HG02588 (cell line): Measurements from ENCODE around the gene LTV1.
"Not testable (repeated sequence)": the region's sequence is repeated elsewhere in the genome, so short reads cannot be mapped to it uniquely, and the experiment has no call there.

Experiments used
- ATAC-seq: cut with Tn5 transposase; IDR thresholded peaks from one replicate; pipeline ENCODE4 v1.9.1; 2021; ENCODE audit warnings: mild to moderate bottlenecking, moderate library complexity; ENCODE audit not compliant: unreplicated experiment

LTV1 gene

DNA sequence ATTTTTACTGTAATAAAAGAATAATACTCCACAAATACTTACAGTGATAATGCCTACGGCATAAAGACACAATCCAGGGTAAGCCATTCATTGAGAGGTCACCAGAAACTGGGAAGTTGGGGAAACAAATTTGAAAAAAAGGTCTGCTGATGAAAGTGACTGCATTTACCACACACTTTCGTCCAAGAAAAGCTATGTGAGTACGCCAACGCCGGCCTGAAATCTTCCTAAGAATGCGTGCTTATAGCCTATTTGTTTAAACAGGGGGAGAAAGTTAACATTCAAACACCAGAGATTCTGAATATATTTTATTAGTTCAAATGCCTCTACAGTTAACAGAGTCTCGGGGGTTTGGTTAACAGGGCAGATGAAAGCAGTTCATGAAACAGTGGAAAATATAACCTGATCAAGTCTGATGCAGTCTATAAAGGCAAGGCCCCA lies 657 bp upstream of the LTV1 start:
- no peak for ATAC-seq

DNA sequence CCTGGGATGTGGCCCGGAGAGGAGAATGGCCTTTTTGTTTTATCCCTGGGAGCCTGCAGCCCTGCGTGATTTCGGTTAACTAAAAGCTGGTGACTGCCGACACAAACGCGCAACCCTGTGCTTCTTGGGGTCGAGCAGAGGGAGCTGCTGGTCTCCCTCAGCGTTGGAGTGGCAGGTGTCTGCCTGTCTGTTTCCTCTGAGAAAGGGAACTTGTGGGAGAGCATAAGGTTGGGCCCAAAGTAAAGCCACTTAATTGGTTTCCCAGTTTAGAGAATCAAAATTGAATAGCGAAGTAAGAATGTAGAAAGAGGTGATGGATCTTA lies 500 bp downstream of the LTV1 start:
- no peak for ATAC-seq

DNA sequence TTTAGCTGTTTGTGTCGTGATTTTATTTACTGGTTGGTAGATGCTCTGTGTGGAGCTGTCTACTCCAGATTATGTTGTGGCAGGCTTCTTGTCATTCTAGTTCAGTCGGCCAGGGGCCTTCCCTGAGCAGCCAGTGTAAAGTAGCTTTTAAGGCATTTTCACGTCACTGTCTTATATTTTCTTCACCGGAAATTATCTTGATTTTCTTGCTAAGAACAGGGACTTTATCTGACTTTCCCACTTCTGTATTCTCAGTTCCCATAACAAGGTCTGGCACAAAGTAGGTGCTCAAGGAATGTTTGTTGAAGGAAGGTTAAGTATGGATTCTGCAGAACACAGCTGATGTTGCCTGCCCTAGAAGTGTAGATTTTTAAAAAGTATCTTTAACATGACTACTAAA lies 868 bp downstream of the LTV1 start:
- ATAC-seq: no peak

DNA sequence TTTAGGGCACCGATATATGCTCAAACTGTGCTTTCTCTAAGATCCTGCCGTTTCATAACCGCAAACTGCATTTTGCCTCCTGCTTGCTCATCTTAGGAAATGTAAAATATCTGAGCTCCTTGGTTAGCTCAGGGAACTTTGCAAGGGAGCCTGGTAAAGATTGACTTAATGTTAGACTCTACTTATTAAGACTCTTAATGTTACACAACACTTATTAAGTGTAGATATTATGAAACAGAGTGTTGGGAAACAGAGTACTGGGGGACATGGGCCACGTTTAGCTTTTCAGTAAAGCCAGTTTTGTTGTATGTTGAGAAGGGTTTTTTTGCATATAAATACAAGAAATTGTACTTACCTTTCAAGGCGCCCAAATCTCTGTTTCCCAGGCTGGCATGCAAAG lies 1.9 kb downstream of the LTV1 start:
- ATAC-seq: no peak

DNA sequence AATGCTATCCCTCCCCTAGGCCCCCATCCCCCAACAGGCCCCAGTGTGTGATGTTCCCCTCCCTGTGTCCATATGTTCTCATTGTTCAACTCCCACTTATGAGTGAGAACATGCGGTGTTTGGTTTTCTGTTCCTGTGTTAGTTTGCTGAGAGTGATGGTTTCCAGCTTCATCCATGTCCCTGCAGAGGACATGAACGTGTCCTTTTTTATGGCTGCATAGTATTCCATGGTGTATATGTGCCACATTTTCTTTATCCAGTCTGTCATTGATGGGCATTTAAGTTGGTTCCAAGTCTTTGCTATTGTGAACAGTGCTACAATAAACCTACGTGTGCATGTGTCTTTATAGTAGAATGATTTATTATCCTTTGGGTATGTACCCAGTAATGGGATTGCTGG lies 8.6 kb downstream of the LTV1 start:
- ATAC-seq: not testable (repeated sequence)

DNA sequence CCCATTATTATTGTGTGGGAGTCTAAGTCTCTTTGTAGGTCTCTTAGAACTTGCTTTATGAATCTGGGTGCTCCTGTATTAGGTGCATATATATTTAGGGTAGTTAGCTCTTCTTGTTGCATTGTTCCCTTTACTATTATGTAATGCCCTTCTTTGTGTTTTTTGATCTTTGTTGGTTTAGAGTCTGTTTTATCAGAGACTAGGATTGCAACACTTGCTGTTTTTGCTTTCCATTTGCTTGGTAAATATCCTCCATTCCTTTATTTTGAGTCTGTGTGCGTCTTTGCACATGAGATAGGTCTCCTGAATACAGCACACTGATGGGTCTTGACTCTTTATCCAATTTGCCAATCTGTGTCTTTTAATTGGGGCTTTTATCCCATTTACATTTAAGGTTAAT lies 11.9 kb downstream of the LTV1 start:
- ATAC-seq: not testable (repeated sequence)

DNA sequence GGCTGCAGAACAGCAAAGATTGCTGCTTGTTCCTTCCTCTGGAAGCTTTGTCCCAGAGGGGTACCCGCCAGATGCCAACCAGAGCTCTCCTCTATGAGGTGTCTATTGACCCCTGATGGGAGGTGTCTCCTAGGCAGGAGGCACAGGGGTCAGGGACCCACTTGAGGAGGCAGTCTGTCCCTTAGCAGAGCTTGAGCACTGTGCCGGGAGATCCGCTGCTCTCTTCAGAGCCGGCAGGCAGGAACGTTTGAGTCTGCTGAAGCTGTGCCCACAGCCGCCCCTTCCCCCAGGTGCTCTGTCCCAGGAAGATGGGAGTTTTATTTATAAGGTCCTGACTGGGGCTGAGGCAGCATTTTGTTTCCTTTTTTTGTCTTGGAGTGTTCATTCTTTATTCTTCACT lies 13.6 kb downstream of the LTV1 start:
- not testable (repeated sequence) for ATAC-seq

DNA sequence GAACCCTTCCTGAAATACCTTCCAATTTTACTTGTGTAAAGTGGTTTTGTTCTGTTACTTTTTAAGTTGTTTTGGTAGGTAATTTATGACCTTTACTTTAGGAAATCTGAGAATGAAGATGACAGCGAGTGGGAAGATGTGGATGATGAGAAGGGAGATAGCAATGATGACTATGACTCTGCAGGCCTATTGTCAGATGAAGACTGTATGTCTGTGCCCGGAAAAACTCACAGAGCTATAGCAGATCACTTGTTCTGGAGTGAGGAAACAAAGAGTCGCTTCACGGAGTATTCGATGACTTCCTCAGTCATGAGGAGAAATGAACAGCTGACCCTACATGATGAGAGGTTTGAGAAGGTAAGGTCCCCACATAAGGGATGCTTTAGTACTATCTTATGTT lies 14.5 kb downstream of the LTV1 start:
- no peak for ATAC-seq

DNA sequence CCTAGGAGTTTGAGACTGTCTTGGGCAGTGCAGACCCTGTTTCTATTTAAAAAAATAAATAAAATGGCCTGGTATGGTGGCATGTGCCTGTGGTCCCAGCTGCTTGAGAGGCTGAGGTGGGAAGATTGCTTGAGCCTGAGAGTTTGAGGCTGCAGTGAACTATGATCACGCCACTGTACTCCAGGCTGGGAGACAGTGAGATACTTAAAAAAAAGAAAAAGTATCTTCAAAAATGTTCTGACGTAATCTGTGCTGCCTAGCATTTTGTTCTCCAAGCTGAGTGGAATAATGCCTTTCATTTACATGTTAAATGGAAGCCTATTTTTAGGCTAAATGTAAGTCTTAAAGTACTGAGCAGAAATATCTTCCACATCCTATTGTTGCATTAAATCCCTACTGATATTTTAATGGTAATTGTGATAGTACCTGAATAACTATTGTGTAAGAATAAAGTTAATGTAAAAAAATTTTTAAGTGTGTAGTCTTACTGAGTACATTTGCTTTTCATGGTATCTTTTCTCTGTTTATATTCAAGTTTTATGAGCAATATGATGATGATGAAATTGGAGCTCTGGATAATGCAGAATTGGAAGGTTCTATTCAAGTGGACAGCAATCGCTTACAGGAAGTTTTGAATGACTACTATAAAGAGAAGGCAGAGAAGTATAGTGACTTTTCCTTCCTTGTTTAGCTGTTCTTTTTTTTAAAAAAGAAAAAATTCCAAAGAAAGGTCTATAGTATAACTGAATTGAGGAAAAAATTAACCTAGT lies 16.9 kb downstream of the LTV1 start:
- no peak for ATAC-seq

DNA sequence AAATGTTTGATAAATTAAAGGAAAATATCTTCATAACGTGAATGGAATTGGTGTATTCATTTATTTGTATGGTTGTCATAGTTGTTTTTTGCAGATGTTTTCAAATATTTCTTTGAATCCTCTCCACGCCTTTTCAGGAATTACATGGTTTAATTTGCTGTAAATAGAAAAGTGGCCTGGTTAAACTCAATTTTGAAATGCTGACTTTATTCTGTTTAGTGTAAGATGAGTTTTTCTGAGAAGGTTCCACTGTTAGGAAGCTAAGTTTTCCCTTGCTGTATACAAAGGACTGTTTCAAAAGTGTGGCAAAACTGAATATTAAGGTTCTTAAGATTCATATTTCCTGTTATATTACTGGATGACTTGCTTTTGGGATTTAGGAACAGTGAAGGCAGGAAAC lies 20.6 kb downstream of the LTV1 start:
- no peak for ATAC-seq

DNA sequence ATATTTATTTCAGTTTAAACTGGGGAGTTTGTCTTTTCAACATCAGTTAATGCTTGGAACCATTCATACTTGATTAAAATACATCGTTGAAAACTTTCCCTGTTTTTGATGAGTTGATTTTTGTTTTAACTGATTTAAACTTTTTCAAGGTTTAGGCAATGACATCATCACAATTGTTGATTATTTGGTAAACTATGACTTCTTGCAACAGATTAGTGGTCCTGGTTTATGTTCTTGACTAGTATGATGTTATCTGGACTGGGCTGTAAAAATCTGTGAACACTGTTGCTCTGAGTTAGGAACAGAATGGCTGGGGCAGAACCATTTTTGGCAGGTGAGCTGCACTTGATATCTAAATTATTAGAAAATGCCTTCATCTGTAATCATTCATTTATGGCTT lies 21.1 kb downstream of the LTV1 start, which contains the start of gene ZC2HC1B:
Gene ZC2HC1B, plus strand, starts transcription at position 241 of the 400 bp plus-strand sequence. Its CDS starts 66 bp downstream, at position 307.
- no peak for ATAC-seq

DNA sequence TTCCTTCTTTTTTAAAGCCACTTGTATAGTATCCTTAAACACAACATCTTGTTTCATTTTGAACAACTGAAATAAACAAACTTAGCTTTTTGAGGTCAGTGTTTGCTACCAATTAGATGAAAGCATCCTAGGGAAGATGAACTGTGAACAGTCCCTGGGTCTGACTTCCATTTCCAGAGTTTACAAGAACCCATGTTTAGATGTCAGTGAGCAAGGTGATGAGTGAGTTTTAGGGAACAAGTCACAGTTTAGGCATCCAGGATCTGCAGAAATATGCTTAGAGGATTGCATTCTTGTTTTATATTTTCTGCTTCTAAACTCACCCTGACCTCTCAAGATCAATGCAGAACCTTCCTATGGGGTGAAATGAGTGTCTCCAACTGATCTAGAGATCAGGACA lies 24.1 kb downstream of the LTV1 start:
- ATAC-seq: no peak

DNA sequence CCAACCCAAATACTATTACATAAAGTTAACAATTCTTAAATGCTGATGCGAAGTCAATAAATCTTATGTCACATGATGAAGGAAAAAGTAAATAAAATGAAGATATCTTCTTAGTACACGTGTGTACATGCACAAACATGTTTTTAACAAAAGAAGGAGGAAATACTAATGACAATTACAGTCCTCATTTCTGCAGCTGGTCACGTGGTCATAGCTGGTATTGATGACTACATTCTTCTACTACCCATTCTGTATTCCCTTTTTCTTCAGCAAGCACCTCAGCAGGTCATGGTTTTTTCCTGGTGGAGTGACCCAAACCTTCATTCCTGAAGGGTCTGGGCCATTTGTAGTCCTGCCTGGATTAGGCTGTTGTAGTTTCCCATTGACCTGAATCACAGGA lies 25.7 kb downstream of the LTV1 start:
- ATAC-seq: not testable (repeated sequence)

DNA sequence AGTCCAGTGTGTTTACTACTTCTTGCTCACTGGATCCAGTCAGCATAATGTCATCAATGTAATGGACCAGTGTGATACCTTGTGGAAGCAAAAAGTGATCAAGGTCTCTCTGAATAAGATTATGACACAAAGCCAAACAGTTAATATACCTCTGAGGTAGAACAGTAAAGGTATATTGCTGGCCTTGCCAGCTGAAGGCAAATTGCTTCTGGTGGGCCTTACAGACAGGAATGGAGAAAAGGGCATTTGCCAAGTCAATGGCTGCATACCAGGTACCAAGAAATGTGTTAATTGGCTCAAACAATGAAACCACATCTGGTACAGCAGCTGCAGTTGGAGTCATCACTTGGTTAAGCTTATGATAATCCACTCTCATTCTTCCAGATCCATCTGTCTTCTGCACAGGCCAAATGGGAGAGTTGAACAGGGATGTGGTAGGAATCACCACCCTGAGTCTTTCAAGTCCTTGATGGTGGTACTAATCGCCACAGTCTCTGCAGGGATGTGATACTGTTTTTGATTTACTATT lies 28.1 kb downstream of the LTV1 start:
- ATAC-seq: not testable (repeated sequence)

DNA sequence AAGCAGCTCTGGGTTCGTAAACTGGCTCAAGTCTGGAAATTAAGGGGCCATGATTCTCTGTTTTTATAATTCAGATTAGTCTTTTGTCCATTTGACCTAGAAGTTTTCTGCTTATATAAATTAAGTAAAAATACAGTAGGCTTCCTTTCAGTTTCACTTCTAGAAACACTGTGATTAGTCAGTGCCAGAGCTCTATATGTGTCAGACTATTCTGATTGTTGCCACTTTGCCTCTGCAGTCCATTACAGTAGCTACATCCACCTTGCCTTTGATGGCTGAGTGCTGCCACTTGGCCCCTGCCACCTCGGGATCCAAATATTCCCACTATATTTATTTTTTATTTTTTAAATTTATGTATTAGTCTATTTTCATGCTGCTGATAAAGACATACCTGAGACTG lies 29.1 kb downstream of the LTV1 start:
- ATAC-seq: peak; percentile 87

DNA sequence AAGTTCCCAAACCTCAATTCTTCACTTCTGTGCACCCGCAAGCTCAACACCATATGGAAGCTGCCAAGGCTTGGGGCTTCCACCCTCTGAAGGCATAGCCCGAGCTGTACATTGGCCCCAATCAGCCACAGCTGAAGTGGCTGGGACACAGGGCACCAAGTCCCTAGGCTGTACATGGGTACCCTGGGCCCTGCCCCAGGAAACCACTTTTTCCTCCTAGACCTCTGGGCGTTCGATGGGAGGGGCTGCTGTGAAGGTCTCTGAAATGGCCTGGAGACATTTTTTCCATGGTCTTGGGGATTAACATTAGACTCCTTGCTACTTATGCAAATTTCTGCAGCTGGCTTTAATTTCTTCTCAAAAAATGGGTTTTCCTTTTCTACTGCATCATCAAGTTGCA lies 30.5 kb downstream of the LTV1 start:
- not testable (repeated sequence) for ATAC-seq

DNA sequence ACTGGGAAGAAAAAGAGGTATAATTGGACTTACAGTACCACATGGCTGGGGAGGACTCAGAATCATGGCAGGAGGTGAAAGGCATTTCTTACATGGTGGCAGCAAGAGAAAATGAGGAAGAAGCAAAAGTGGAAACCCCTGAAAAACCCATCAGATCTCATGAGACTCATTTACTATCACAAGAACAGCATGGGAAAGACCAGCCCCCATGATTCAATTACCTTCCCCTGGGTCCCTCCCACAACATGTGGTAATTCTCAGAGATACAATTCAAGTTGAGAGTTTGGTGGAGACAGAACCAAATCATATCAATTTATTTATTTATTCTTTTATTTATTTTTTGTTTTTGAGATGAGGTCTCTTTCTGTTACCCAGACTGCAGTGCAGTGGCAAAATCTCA lies 31.4 kb downstream of the LTV1 start:
- ATAC-seq: not testable (repeated sequence)

DNA sequence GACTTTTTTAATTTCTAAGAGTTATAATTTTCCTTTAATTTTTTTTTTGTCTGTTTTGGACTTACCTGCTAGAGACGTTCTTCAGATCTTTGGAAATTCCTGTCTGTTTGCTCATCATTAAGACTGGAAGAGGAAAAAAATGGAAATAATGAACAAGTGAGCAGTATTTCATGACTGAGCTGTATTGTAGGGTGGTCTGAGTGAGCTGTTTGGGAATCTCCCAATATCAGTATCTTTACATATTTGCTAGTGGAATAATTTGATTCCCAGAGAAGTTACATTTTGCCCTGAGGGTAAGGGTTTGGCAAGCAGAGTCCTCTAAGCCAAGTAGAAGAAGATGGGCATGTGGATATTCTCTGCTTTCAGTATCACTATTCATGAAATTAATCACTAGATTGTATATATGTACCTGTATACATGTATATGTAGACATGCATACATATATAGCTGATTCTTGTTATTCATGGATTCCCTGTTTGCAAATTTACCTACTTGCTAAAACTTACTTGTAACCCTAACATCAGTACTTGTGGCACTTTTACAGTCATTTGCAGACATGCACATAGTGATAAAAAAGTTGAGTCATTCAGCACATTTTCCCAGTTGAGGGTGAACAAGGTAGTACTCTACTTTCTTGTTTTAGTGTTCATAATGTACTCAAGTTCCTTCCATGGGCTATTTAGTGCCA lies 34.6 kb downstream of the LTV1 start:
- ATAC-seq: no peak

DNA sequence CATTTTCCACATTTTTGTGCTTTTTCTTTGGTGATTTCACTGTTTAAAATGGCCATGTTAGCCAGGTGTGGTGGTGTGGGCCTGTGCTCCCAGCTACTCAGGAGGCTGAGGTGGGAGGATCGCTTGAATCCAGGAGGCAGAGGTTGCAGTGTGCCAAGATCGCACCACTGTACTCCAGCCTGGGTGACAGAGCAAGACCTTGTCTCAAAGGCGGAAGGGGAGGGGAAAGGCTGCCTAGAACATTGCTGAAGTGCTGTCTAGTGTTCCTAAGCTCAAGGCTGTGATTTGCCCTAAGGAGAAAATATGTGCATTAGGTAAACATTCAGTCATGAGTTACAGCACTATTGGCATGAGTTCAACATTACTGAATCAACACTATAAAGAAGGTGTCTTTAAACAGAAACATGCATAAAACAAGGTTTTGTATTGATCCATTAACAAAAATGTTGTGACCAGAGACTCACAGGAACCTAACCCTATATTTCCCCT lies 35.2 kb downstream of the LTV1 start:
- no peak for ATAC-seq

DNA sequence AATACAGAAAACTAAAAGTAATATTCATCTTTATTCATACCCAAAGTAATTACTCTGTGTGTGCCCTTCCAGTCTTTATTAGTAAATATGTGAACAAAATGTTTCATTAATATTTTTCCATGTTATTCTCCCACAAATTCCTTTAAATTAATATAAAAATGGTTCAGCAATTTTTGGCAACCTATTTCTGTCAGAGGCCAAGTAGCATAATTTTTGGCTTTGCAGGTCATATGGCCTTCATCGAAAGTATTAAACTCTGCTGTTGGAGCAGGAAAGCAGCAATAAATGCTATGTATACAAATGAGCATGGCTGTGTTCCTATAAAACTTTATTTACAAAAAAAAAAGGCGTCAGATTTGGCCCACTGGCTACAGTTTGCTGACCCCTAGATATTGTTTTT lies 37.3 kb downstream of the LTV1 start:
- no peak for ATAC-seq

DNA sequence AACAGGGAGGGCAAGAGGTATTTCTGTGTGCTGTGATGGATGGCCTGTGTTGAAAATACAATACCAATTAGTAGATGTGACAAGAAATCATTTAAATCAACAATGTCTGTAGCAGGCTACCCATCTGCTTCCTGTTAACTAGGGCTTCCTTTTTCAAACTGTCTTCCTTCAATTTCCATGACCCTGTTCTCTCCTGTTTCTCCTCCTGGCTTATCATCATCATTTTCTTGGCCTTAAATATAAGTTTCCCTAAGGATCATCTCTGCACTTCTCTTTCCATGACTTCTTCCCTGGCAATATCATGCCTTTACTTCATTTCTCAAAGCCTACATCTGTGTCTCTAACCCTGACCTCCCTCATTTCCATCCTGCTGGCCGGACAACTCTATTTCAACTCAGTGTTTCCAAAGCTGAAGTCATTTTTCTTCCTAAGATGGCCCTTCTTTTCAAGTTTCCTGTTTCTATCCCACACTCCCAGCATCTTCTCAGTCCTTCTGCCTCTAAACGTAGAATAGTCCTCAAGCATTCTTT lies 39.3 kb downstream of the LTV1 start:
- ATAC-seq: no peak
